Neural cell (in vitro differentiated cells): ENCODE data around the gene NEURL2.

ENCODE experiments used
- EP300 ChIP-seq: fragments of 450-650 bp; conservative IDR thresholded peaks from 2 replicates; pipeline ENCODE4 v1.6.1; 2014; ENCODE audit warnings: antibody characterized with exemption, mild to moderate bottlenecking, moderate library complexity; ENCODE audit not compliant: poor library complexity, severe bottlenecking
- EZH2 ChIP-seq: fragments of 200-600, 300-800 bp; shearing (Covaris generic), sonication (generic); IDR thresholded peaks from 2 replicates; pipeline ENCODE4 v1.6.1; 2014; ENCODE audit warnings: antibody characterized with exemption, low read length, borderline replicate concordance, mild to moderate bottlenecking; ENCODE audit not compliant: insufficient read depth, poor library complexity, severe bottlenecking
- MXI1 ChIP-seq: fragments of 450-650 bp; conservative IDR thresholded peaks from 2 replicates; pipeline ENCODE4 v1.6.1; 2014; ENCODE audit warnings: antibody characterized with exemption, mild to moderate bottlenecking; ENCODE audit not compliant: poor library complexity, severe bottlenecking
- POLR2AphosphoS5 ChIP-seq: IDR thresholded peaks from 2 replicates; pipeline ENCODE4 v1.6.1; 2012
- RAD21 ChIP-seq: fragments of 450-650 bp; conservative IDR thresholded peaks from 2 replicates; pipeline ENCODE4 v1.6.1; 2014; ENCODE audit warnings: antibody characterized with exemption, mild to moderate bottlenecking, moderate library complexity
- TAF1 ChIP-seq: IDR thresholded peaks from 2 replicates; pipeline ENCODE4 v1.6.1; 2012; ENCODE audit warnings: low read depth
- TF ChIP-seq, protein P1 (sequence below): fragments of 450-650 bp; IDR thresholded peaks from 2 replicates; pipeline ENCODE4 v1.5.1; 2014; ENCODE audit warnings: antibody characterized with exemption, mild to moderate bottlenecking, moderate library complexity; ENCODE audit not compliant: poor library complexity, severe bottlenecking

DNA sequence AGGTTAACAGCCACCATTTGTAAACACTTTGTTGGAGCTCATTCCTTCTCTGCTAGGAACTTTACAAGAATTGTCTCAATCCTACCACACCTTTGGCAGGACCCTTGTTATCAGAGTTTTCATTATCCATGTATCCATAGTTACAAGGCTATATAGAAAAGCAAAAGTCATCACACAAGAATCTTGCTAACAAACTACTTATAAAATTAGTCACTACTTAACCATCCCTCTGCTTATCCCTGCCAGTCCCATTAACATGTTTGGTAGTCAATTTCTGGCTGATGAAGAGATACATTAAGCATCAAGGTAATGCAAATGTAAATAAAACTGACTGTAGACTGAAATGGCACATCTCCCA lies 23.2 kb downstream of the NEURL2 start:
- TF ChIP-seq, protein P1, sequence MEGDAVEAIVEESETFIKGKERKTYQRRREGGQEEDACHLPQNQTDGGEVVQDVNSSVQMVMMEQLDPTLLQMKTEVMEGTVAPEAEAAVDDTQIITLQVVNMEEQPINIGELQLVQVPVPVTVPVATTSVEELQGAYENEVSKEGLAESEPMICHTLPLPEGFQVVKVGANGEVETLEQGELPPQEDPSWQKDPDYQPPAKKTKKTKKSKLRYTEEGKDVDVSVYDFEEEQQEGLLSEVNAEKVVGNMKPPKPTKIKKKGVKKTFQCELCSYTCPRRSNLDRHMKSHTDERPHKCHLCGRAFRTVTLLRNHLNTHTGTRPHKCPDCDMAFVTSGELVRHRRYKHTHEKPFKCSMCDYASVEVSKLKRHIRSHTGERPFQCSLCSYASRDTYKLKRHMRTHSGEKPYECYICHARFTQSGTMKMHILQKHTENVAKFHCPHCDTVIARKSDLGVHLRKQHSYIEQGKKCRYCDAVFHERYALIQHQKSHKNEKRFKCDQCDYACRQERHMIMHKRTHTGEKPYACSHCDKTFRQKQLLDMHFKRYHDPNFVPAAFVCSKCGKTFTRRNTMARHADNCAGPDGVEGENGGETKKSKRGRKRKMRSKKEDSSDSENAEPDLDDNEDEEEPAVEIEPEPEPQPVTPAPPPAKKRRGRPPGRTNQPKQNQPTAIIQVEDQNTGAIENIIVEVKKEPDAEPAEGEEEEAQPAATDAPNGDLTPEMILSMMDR: no peak
- TF ChIP-seq RAD21 (no peak), EP300 (no peak), EZH2 (no peak), TAF1 (no peak), MXI1 (no peak), POLR2AphosphoS5 (no peak)
